A549 (cell line): ENCODE measurements around the gene PAXX. TPM values are rescaled to one million over a fixed set of nuclear protein-coding genes. Genes with fewer than 3 reads are reported as not detected.

Source experiments
- ATAC-seq, 2 experiments: fragments of 200-7000 bp in 1 of 2; fragments of >200 bp in 1 of 2; cut with Nextera tagmentation in 1 of 2; cut with Tn5 transposase in 1 of 2; 3 replicates each; pipeline versions ENCODE4 v1.8.0 to v1.9.1; 2018 to 2020; ENCODE audit warnings: mild to moderate bottlenecking in 1 of 2, moderate library complexity in 1 of 2
- CTCF ChIA-PET: fragments of 300-600 bp; sonication (Branson Sonifier 250); formaldehyde crosslinking; extraction: SDS; loops from one replicate; lab custom pipeline; 2021; ENCODE audit warnings: antibody characterized with exemption, inconsistent platforms; lab: Yijun Ruan, JAX
- POLR2A ChIA-PET: fragments of 350-600 bp; formaldehyde crosslinking; extraction: SDS; loops from one replicate; lab custom pipeline; 2021; ENCODE audit warnings: antibody characterized with exemption, inconsistent platforms; lab: Yijun Ruan, JAX
- DNase-seq, 2 experiments: peaks; one replicate each; pipeline versions ENCODE4 v3.0.0 to v3.0.0-alpha.2; 2011 to 2016; ENCODE audit warnings: low read depth in 1 of 2, low spot score in 1 of 2
- FAIRE-seq: peaks from 2 replicates; lab custom pipeline; 2011; peaks lifted over from hg19 to GRCh38; lab: Jason Lieb, UNC
- H3K27ac ChIP-seq, 2 experiments: fragments of >200 bp; sonication (Bioruptor Twin); formaldehyde crosslinking; 3 replicates each; pipeline ENCODE4 v1.5.1; 2016 to 2017
- H3K4me1 ChIP-seq: fragments of >200 bp; sonication (Bioruptor Twin); formaldehyde crosslinking; 3 replicates; pipeline ENCODE4 v1.6.1; 2016
- H3K4me2 ChIP-seq: fragments of >200 bp; sonication (Bioruptor Twin); formaldehyde crosslinking; 3 replicates; pipeline ENCODE4 v1.6.1; 2016
- H3K4me3 ChIP-seq: fragments of >200 bp; sonication (Bioruptor Twin); formaldehyde crosslinking; 3 replicates; pipeline ENCODE4 v1.5.1; 2016
- H3K9me3 ChIP-seq: fragments of >200 bp; sonication (Bioruptor Twin); formaldehyde crosslinking; 3 replicates; pipeline ENCODE4 v1.6.1; 2016
- CBX2 ChIP-seq: fragments of 200-600 bp; sonication (generic); IDR thresholded peaks from 2 replicates; pipeline ENCODE4 v1.6.1; 2016; ENCODE audit warnings: low read depth, mild to moderate bottlenecking, borderline replicate concordance
- CBX8 ChIP-seq: fragments of 200-600 bp; sonication (generic); IDR thresholded peaks from 2 replicates; pipeline ENCODE4 v1.6.1; 2016
- CHD4 ChIP-seq: fragments of 200-600 bp; sonication (generic); IDR thresholded peaks from 2 replicates; pipeline ENCODE4 v1.6.1; 2016; ENCODE audit warnings: antibody characterized with exemption, mild to moderate bottlenecking, borderline replicate concordance
- E2F6 ChIP-seq: IDR thresholded peaks from 2 replicates; pipeline ENCODE4 v1.6.1; 2012; ENCODE audit warnings: low read depth, borderline replicate concordance
- ELK1 ChIP-seq: fragments of 150-350 bp; IDR thresholded peaks from 2 replicates; pipeline ENCODE4 v1.6.1; 2014; ENCODE audit warnings: low read depth, mild to moderate bottlenecking, low read length
- FOXS1 ChIP-seq: fragments of 250-450 bp; sonication (Bioruptor Pico); IDR thresholded peaks from 2 replicates; pipeline ENCODE4 v1.5.0; 2020; ENCODE audit warnings: mild to moderate bottlenecking, moderate library complexity
- GATA3 ChIP-seq: IDR thresholded peaks from 2 replicates; pipeline ENCODE4 v1.6.1; 2012; ENCODE audit warnings: borderline replicate concordance
- HDAC2 ChIP-seq: fragments of 200-600 bp; sonication (generic); IDR thresholded peaks from 2 replicates; pipeline ENCODE4 v1.6.1; 2016
- HEYL ChIP-seq: fragments of 250-450 bp; sonication (Bioruptor Pico); IDR thresholded peaks from 2 replicates; pipeline ENCODE4 v1.8.0; 2021; ENCODE audit warnings: mild to moderate bottlenecking, moderate library complexity
- HOXA7 ChIP-seq: fragments of 250-450 bp; sonication (Bioruptor Pico); IDR thresholded peaks from 2 replicates; pipeline ENCODE4 v1.5.0; 2020; ENCODE audit warnings: mild to moderate bottlenecking, moderate library complexity
- HOXB5 ChIP-seq: fragments of 250-450 bp; sonication (Bioruptor Pico); IDR thresholded peaks from 2 replicates; pipeline ENCODE4 v1.5.0; 2020; ENCODE audit warnings: mild to moderate bottlenecking, moderate library complexity
- JUNB ChIP-seq: fragments of >200 bp; sonication (Bioruptor Twin); formaldehyde crosslinking; IDR thresholded peaks from 2 replicates; pipeline ENCODE4 v1.6.1; 2016
- KDM1A ChIP-seq: fragments of 200-600 bp; sonication (generic); IDR thresholded peaks from 2 replicates; pipeline ENCODE4 v1.6.1; 2016; ENCODE audit warnings: low read depth, mild to moderate bottlenecking
- MAFK ChIP-seq: fragments of 450-650 bp; IDR thresholded peaks from 2 replicates; pipeline ENCODE4 v1.6.1; 2014; ENCODE audit not compliant: partially characterized antibody
- MAX ChIP-seq: IDR thresholded peaks from 2 replicates; pipeline ENCODE4 v1.6.1; 2012
- MYC ChIP-seq: IDR thresholded peaks from 2 replicates; pipeline ENCODE4 v1.6.1; 2012; ENCODE audit warnings: mild to moderate bottlenecking, inconsistent platforms, low read length, improper control_type of control experiment, borderline replicate concordance
- NFE2L2 ChIP-seq: fragments of 150-350 bp; conservative IDR thresholded peaks from 2 replicates; pipeline ENCODE4 v1.6.1; 2014; ENCODE audit warnings: low read length
- NR3C1 ChIP-seq: fragments of >200 bp; sonication (Bioruptor Twin); formaldehyde crosslinking; IDR thresholded peaks from 3 replicates; pipeline ENCODE4 v1.6.1; 2017
- PBX3 ChIP-seq: IDR thresholded peaks from 2 replicates; pipeline ENCODE4 v1.6.1; 2012
- POLR2AphosphoS2 ChIP-seq: conservative IDR thresholded peaks from 2 replicates; pipeline ENCODE4 v1.6.1; 2012; ENCODE audit warnings: low read length, improper control_type of control experiment, inconsistent platforms
- RAD21 ChIP-seq, 2 experiments: fragments of >200 bp in 1 of 2; sonication (Bioruptor Twin) in 1 of 2; formaldehyde crosslinking in 1 of 2; IDR thresholded peaks in 1 of 2; conservative IDR thresholded peaks in 1 of 2; 2 replicates in 1 of 2; 3 replicates in 1 of 2; pipeline ENCODE4 v1.6.1; 2012 to 2018; ENCODE audit warnings: inconsistent platforms in 1 of 2
- REST ChIP-seq: fragments of 200-600 bp; sonication (generic); IDR thresholded peaks from 2 replicates; pipeline ENCODE4 v1.6.1; 2016; ENCODE audit warnings: antibody characterized with exemption, mild to moderate bottlenecking, moderate library complexity
- SMC3 ChIP-seq: fragments of >200 bp; sonication (Bioruptor Twin); formaldehyde crosslinking; IDR thresholded peaks from 3 replicates; pipeline ENCODE4 v1.6.1; 2018; ENCODE audit warnings: inconsistent platforms
- ZFP36 ChIP-seq: fragments of 450-650 bp; IDR thresholded peaks from 2 replicates; pipeline ENCODE4 v1.6.1; 2014; ENCODE audit warnings: borderline replicate concordance; ENCODE audit not compliant: partially characterized antibody
- WGBS: methylation state at CpG from one replicate; pipeline ENCODE4 v1.1.6; 2017; ENCODE audit errors: missing lambda C conversion rate; 5-methylcytosine and 5-hydroxymethylcytosine counted together
- polyA plus RNA-seq, 4 experiments: library from polyadenylated mRNA; depleted of rRNA in 3 of 4; stranded (reverse); fragments of >200 nt; fragmentation: RNase III in 1 of 4; extraction: RNeasy Plus Mini Kit Qiagen cat#74134 plus additional on column Dnase treatment in 1 of 4; gene quantifications; 2 replicates in 3 of 4; 3 replicates in 1 of 4; pipeline ENCODE4 v1.2.3, GENCODE V29; 2011 to 2017

PAXX gene
- polyA plus RNA-seq, 2 of the 4 experiments (the other 2 are of a cell fraction): 15.6 to 53.2 TPM

GRCh38 chr9:136943291-136944211 lies 48.7 kb upstream of the PAXX start:
- FAIRE-seq: no peak
- Histone ChIP-seq H3K4me3 (peak overlapping the region; percentile 78), H3K4me2 (peak overlapping the region; percentile 96), H3K27ac (peak overlapping the region; percentile 98 to 99), H3K9me3 (no peaks in the 10 kb centered on the region), H3K4me1 (peaks cover 29% of the 10 kb centered on the region)
- WGBS: 27% methylated on average over 13 of the region's 61 CpGs
- CTCF ChIA-PET: interaction anchor here (0.8 to 11.3 kb wide), 19 partner anchors 9 to 124 kb away, joined by 3 to 282 read pairs (median 5); partner anchors contain the start of genes ABCA2, AJM1, FUT7 and PTGDS
- ATAC-seq: peak; percentile 20 to 34
- DNase-seq: peak in 1 of 2 experiments; percentile 50
- POLR2A ChIA-PET: interaction anchor here (1.7 kb wide), 1 partner anchor 42 kb away, joined by 10 read pairs; no protein-coding TSS in a partner anchor
- TF ChIP-seq SMC3: no peak
- no peak for TF ChIP-seq RAD21 (conservative IDR thresholded peaks at IDR 0.05 in 1 of 2, IDR thresholded peaks at IDR 0.05 in 1 of 2)
- TF ChIP-seq HEYL (CRISPR knock-in tag): no peak
- TF ChIP-seq HDAC2: no peak
- TF ChIP-seq PBX3: peak; percentile 40; the same call in 1 of the 2 replicates
- TF ChIP-seq ELK1: no peak
- peak; percentile 9; the same call in 1 of the 2 replicates for TF ChIP-seq GATA3
- 0 out of 2 replicates have a peak, but pooled peaks have one; percentile 49 for TF ChIP-seq POLR2AphosphoS2
- peak; percentile 61; the same call in 1 of the 2 replicates for TF ChIP-seq MAX
- TF ChIP-seq ZFP36: no peak
- TF ChIP-seq FOXS1 (CRISPR knock-in tag): no peak
- TF ChIP-seq E2F6: 0 out of 2 replicates have a peak, but pooled peaks have one; percentile 30
- TF ChIP-seq HOXB5 (CRISPR knock-in tag): no peak
- TF ChIP-seq REST: no peak
- no peak for TF ChIP-seq JUNB

- Histone ChIP-seq H3K4me1 (peaks cover 35% of the 10 kb centered on the region), H3K27ac (peak overlapping the region; percentile 98 to 99), H3K4me2 (peak overlapping the region; percentile 96), H3K9me3 (no peaks in the 10 kb centered on the region), H3K4me3 (peak overlapping the region; percentile 78)
- CTCF ChIA-PET: interaction anchor here (0.7 to 11.3 kb wide), 19 partner anchors 9 to 124 kb away, joined by 3 to 282 read pairs (median 5); partner anchors contain the start of genes ABCA2, AJM1, FUT7 and PTGDS
- FAIRE-seq (no peak), DNase-seq (peak in 1 of 2 experiments; percentile 39), ATAC-seq (peak; percentile 19 to 41)
- no CpG with 5 or more reads among the region's 45 CpGs for WGBS
- POLR2A ChIA-PET: interaction anchor here (1.7 kb wide), 1 partner anchor 42 kb away, joined by 10 read pairs; no protein-coding TSS in a partner anchor
- TF ChIP-seq REST (no peak), GATA3 (no peak), CHD4 (no peak), MAFK (no peak), NFE2L2 (no peak), NR3C1 (no peak), HOXA7 (CRISPR knock-in tag) (no peak), CBX8 (no peak), KDM1A (no peak), CBX2 (no peak), MYC (no peak)
These were observed 48.1 kb upstream of the PAXX start for GRCh38 chr9:136944212-136944518.
